ENCODE results near the gene IFI27L1.

DNA sequence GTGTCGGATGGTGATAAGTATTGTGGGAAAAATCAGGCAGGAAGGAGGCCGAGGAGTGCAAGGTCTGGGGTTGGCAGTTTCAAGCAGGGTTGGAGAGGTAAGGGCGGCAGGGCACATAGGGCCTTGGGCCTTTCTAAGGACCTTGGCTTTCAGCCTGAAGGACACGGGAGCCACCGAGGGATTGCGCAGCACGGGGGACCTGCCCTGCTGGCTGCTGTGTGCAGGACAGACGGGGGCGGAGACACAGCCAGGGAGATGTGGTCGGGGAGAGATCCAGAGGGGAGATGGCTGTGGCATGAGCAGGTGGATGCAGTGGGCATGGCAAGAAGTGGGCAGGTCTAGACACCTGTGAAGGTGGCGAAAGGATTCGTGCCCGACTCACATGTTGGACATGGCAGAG lies 40.3 kb upstream of the IFI27L1 start:
- TF ChIP-seq POLR2A (IDR thresholded peaks at IDR 0.05; ENCODE audit: low read length) (no peak), GATA1 (IDR thresholded peaks at IDR 0.05; ENCODE audit: low read depth, low read length) (no peak)

All from erythroblast (primary cell).